ENCODE results near the gene MEGF11. TPM values are rescaled to one million over a fixed set of nuclear protein-coding genes. Genes with fewer than 3 reads are reported as not detected.

Gene MEGF11
- polyA plus RNA-seq, 3 donors, result not detected

- Histone ChIP-seq H2AFZ (ENCODE audit: insufficient read depth, low read depth, low read length, poor library complexity, severe bottlenecking) (no peak overlapping the region), H3K4me2 (replicated peaks; ENCODE audit: extremely low read depth, low read length, poor library complexity, severe bottlenecking) (no peak overlapping the region), H4K20me1 (ENCODE audit: insufficient read depth, low read length) (no peaks in the 10 kb centered on the region), H3K9me3 (replicated peaks in 1 of 2; ENCODE audit: control insufficient read depth in 1 of 2, insufficient read depth in 1 of 2, low read length in 2 of 2) (no peaks in the 10 kb centered on the region), H3K4me1 (ENCODE audit: control insufficient read depth in 1 of 2, insufficient read depth in 2 of 2, low read length in 2 of 2) (no peaks in the 10 kb centered on the region), H3K36me3 (replicated peaks in 1 of 2; ENCODE audit: control insufficient read depth in 1 of 2, insufficient read depth in 2 of 2, low read length in 2 of 2) (no peaks in the 10 kb centered on the region), H3K79me2 (ENCODE audit: insufficient read depth, low read length) (no peaks in the 10 kb centered on the region), H3K9ac (ENCODE audit: insufficient read depth, low read length, poor library complexity, severe bottlenecking) (no peak overlapping the region), H3K27me3 (ENCODE audit: control insufficient read depth in 2 of 2, insufficient read depth in 2 of 2, low read length in 2 of 2) (no peaks in the 10 kb centered on the region), H3K27ac (ENCODE audit: low read depth in 1 of 2, low read length in 2 of 2) (no peak overlapping the region), H3K4me3 (replicated peaks in 1 of 3; ENCODE audit: low read depth in 2 of 3, low read length in 3 of 3) (no peak overlapping the region)
- Mint-ChIP-seq H3K4me3 (no peak overlapping the region), H3K27me3 (ENCODE audit: low read depth in 3 of 3) (peaks cover 0 to 5% (median 4%) of the 10 kb centered on the region in 3 donors), H3K4me1 (no peaks in the 10 kb centered on the region), H3K9me3 (peaks cover 0 to 2% (median 0%) of the 10 kb centered on the region in 7 donors), H3K27ac (no peak overlapping the region), H3K36me3 (no peaks in the 10 kb centered on the region)
- no peak for DNase-seq
- no peak for TF ChIP-seq CTCF (IDR thresholded peaks at IDR 0.05)
- intact Hi-C loops (cut with micrococcal nuclease), result no loop called here
- WGBS (ENCODE audit: insufficient coverage), result 95% methylated on average over 6 of the region's 6 CpGs
These were observed 323.4 kb downstream of the MEGF11 start for GRCh38 chr15:65930134-65930533.

DNA sequence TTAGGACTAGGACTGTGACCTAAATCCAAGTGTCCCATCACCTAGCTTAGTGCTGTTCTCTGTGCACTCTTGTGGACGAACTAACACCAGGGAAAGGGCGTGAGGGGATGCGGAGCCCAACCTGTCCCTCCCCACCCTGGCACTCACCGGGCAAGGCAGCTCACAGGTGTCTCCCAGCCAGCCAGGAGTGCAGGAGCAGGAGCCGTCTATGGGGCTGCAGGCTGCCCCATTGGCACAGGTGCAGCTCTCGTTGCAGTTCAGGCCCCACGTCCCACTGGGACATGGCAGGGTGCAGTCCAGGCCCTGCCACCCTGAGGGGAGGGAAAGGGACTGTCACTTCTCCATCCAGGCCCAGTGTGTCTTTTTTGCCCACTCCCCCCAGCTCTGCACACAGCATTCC is 324.0 kb downstream of the MEGF11 start:
- Mint-ChIP-seq H3K36me3 (no peaks in the 10 kb centered on the region), H3K4me1 (no peaks in the 10 kb centered on the region), H3K4me3 (no peak overlapping the region), H3K27ac (no peak overlapping the region), H3K9me3 (peaks cover 0 to 2% (median 0%) of the 10 kb centered on the region in 7 donors), H3K27me3 (ENCODE audit: low read depth in 3 of 3) (peaks cover 0 to 5% (median 4%) of the 10 kb centered on the region in 3 donors)
- Histone ChIP-seq H3K27me3 (ENCODE audit: control insufficient read depth in 2 of 2, insufficient read depth in 2 of 2, low read length in 2 of 2) (no peaks in the 10 kb centered on the region), H3K27ac (ENCODE audit: low read depth in 1 of 2, low read length in 2 of 2) (no peak overlapping the region), H2AFZ (ENCODE audit: insufficient read depth, low read depth, low read length, poor library complexity, severe bottlenecking) (no peak overlapping the region), H3K79me2 (ENCODE audit: insufficient read depth, low read length) (no peaks in the 10 kb centered on the region), H3K36me3 (replicated peaks in 1 of 2; ENCODE audit: control insufficient read depth in 1 of 2, insufficient read depth in 2 of 2, low read length in 2 of 2) (no peaks in the 10 kb centered on the region), H3K9me3 (replicated peaks in 1 of 2; ENCODE audit: control insufficient read depth in 1 of 2, insufficient read depth in 1 of 2, low read length in 2 of 2) (no peaks in the 10 kb centered on the region), H3K4me3 (replicated peaks in 1 of 3; ENCODE audit: low read depth in 2 of 3, low read length in 3 of 3) (no peak overlapping the region), H3K4me1 (ENCODE audit: control insufficient read depth in 1 of 2, insufficient read depth in 2 of 2, low read length in 2 of 2) (no peaks in the 10 kb centered on the region), H4K20me1 (ENCODE audit: insufficient read depth, low read length) (no peaks in the 10 kb centered on the region), H3K4me2 (replicated peaks; ENCODE audit: extremely low read depth, low read length, poor library complexity, severe bottlenecking) (no peak overlapping the region), H3K9ac (ENCODE audit: insufficient read depth, low read length, poor library complexity, severe bottlenecking) (no peak overlapping the region)
- TF ChIP-seq CTCF (IDR thresholded peaks at IDR 0.05), result no peak
- DNase-seq, result no peak
- intact Hi-C loops (cut with micrococcal nuclease), result no loop called here
- 98% methylated on average over 4 of the region's 7 CpGs for WGBS (ENCODE audit: insufficient coverage)
